DMS53 (cell line): ENCODE data around the gene CFDP1.
"Not testable (repeated sequence)": the region's sequence is repeated elsewhere in the genome, so short reads cannot be mapped to it uniquely, and the experiment has no call there.

Source experiments
- DNase-seq: peaks from one replicate; lab custom pipeline; 2025; lab: John Stamatoyannopoulos, UW

Gene CFDP1

DNA sequence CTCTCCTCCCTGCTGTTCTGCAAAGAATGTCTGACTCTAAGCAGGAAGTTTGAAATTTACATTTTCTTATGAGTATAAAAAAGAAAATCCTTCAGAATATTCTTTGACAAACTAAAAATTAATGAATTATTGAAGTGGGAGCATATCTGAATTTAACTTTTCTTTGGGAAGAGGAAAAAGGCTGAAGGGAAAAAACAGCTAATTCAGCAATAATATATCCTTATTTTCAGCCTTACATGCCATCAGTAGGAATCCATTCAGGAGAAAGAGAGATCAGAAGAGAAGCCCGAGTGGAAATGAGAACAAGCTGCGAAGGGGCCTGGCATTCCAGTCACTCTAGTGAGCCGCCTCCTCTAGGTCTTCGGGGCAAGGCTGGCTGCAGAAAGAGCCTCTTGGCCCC is 140.1 kb downstream of the CFDP1 start:
- DNase-seq: no peak

DNA sequence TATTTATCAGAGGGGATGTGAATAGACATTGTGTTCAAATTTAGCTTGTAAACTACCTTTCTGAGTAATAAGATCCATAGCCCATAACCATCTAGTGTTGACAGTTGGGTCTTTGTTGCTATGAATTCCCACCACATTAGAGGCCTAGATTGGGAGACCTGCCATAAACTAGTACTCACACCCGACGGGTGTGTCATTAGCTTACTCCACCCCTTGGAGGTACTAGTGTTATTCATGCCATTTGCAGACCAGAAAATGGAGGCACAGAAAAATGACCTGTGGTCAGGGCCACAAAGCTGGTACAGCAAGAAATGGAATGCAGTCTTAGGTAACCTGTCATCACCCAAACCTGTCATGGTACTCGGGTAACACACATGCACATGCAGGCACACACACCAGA is 140.6 kb downstream of the CFDP1 start:
- DNase-seq: no peak

DNA sequence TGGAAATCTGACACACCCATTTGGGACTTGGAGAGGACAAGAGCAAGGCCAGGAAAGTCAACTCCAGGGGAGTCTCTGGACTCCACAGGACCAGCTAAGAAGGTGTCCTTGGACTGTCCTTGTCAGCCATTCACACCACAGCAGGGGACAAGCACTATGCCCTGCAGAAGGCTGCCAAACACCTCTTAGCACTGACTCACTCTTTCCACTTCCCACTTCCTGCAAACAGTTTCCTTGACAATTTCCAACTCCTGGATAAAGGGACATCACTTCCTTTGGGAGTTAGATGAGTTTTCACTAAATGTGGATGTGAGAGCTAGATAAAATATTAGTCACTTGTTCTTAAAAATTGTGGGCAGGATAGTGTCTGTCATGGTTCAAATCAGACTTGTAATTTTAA is 144.1 kb downstream of the CFDP1 start:
- peak; percentile 8 for DNase-seq

DNA sequence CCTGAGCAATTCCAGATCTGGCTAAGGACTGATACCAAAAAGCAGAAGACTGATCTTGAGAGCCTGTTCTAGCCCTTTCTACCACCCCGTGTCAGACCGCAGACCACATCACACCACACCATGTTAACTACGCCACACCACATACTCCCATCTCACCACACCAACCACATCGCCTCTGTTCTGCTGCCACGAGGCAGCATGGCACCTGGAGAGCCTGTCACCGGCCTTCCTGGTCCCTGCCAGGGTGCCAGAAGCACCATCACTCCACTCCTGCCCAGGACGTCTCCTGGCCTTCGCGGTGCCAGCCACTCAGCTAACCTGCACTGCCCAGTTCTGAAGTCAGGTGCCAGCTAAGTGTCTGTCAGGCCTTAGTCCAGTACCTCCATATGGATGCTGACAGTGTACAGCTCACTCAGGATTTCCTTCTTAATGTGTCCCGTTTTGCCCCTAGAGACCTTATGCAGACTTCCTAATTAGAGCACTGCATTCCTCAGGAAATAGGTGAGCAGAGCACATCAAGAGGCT is 144.6 kb downstream of the CFDP1 start:
- no peak for DNase-seq

DNA sequence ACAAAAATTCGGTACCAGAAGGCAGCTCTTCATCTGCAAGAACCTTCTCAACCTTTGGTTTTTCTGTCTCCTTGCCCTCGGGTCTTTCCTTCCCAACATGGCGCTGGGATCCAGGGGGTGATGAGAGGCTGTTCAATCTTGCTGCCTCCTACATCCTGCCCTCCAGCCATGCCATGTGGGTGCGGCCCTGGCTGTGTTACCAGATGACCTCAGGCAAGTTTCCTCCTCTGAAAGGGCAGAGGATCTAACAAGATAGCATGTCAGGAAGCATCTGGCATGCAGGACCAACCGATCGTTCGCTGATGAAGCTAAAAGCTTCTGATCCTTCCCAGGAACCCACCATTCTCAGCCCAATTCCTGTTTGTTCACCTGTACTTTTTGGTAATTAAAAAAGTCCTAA is 145.1 kb downstream of the CFDP1 start:
- no peak for DNase-seq

DNA sequence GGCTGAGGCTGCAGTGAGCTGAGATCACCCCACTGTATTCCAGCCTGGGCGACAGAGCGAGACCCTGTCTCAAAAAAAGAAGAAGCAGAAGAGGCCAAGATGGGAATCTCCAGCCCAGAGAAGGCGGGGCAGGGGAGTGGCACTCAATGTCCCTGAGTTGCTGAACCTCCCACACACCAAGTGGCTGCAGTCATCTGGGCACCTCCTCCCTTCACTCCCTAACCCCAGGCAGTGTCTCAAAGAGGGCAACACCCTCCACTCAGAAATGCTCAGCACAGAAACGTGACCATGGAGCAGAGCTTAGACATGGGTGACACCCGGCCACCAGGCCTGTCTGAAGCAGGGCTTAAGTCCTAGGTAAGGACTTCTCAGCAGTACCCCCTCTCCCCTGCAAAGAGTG is 145.6 kb downstream of the CFDP1 start:
- DNase-seq: no peak

DNA sequence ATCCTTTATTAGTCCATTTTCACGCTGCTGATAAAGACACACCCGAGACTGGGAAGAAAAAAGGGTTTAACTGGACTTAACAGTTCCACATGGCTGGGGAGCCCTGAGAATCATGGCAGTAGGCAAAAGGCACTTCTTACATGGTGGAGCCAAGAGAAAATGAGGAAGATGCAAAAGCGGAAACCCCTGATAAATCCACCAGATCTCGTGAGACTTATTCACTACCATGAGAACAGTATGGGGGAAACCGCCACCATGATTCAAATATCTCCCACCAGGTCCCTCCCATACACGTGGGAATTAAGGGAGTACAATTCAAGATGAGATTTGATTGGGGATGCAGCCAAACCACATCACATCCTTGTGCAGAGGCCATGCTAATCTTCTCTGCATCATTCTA is 146.9 kb downstream of the CFDP1 start:
- DNase-seq: no peak

DNA sequence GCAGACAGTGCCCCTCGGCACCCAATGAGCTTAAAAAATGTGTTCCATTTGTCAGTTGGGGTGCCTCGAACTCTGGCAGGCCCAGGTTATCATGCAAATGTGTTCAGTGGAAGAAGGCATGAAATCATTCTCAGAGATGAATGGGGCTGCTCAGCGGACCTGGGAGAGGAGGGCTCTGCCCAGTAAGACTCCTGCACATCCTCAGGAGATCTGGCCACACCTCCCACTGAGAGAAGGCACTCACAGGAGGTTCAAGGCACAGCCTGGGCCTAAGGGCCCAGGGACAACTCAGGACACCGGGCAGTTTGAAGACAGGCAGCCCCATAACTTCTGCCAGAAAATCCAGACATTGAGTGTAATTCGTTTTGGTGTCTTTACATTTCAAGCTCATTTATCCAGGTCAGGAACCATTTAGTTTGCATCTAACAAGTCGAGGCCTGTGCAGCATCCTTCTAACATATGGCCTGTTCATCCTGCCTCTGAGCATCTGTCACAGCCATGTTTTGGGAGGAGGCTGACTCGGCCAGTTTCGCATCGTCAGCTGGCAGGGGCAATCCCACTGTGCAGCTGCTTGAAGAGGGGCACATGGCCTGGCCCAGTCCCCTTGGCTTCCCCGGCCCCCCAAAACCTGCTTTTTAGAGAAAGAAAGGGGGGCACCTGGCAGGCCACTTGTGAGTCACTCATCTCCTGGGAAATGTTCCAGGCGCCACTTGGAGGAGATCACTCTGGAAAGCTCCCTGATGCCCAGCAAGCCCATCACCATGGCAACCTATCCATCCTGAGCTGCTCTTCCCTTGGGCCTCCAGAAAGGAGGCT is 150.6 kb downstream of the CFDP1 start:
- peak; percentile 20 for DNase-seq

DNA sequence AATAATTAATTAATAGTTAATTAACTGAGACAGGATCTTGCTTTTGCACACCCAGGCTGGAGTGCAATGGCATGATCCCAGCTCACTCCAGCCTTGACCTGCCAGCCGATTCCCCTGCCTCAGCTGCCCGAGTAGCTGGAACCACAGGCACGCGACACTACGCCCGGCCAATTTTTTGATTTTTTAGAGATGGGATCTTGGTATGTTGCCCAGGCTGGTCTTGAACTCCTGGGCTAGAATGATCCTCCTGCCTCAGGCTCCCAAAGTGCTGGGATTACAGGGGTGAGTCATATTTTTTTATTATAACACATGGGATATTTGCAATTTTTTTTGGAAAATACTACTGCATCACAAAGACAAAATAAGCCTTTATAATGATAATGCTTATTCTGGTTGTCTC is 151.5 kb downstream of the CFDP1 start:
- no peak for DNase-seq

DNA sequence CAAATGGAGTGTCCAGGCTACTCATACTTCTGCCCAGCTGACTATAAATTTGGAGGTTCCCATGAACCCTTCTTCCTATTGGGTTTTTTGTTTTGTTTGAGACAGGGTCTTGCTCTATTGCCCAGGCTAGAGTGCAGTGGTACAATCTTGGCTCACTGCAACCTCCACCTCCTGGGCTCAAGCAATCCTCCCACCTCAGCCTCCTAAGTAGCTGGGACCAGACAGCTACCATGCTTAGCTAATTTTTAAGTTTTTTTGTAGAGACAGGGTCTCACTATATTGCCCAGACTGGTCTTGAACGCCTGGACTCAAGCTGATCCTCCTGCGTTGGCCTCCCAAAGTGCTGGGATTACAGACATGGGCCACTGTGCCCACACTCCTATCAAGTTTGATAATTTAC is 152.3 kb downstream of the CFDP1 start:
- not testable (repeated sequence) for DNase-seq

DNA sequence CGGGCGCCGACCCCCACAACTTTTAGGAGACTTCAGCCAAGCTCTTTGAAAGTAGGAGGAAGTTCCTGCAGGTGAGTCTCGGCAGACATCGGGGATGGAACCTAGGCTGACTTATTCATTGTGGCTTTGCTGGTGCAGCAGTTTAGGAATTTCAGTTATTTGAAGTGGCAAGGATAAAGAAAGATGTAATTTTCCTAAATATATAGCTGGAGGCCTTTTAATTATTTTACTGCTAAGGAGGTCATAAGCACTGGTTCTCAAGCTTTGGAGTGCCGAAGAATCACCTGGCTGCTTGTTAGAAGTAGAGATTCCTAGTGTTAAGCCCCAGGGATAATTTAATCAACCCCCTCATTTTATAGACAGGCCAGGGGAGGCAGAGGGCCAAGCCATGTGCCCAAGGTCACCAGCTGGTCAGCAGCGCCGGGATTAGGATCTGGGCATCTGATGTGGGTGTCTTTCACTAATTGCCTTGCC is 152.9 kb downstream of the CFDP1 start:
- DNase-seq: no peak

DNA sequence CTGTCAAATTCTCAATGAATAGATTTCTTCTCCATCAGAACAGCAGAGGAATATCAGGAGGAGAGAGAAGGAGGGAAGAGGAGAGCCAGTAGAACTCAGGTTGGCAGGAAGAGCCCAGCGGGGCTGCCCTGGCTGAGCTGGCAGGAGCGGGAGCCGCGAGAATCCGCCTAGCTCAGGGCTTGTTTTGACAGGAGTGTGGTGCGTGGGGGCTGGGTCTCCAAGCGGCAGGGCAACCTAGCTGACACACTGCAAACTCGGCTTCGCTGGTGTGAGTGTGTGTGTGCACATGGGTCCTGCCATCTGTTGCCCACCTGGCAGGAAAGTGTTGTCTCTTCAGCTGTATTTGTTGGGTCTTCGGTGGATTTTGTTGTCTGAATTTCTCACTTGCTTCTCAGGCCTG is 154.0 kb downstream of the CFDP1 start:
- peak; percentile 10 for DNase-seq

DNA sequence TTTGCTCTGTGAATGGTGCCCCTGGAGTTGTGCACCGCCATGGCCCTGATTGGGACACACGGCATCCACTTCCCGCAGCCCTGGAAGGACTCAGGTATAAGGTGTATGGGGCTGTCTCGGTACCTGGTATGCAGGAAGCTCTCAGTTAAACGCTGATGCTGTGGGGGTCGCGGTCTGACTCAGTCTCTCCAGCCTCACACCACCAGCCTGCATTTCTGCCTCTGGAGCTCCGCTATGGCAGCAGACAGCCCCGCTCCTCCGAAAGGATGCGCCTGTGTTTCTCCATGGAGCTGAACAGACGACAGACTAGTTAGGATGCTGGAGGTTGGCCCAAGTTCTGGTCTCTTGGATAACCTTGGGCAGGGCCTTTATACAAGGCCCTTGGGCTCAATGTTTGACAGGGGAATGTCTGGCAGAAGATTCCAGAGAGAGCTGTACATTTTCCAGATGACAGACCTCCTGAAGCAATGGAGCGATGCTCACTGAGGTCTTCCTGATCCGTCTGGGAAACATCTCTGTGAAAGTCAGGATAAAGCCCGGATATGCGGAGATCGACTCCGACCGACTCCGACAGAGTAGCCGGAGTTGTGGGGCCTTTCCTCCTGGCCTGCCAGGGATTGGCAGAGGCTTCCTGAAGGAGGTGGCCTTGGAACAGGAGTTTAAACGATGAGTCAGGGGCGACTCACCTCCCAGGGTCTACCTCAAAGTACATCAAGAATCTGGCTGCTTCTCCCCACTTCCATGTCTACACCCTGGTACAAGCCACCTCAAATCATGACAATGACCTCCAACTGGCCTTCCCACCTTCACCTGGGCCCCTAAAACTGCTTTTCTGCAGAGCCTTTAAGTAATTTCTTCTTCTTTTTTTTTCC is 160.0 kb downstream of the CFDP1 start:
- DNase-seq: no peak

DNA sequence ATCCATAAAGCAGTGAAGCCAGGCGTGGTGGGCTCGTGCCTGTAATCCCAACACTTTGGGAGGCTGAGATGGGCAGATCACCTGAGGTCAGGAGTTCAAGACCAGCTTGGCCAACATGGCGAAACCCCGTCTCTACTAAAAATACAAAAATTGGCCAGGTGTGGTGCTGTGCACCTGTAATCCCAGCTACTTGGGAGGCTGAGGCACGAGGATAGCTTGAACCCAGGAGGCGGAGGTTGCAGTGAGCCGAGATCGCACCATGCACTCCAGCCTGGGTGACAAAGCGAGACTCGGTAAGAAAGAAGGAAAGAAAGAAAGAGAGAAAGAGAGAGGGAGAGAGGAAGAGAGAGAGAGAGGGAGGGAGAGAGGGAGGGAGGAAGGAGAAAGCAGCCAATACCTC is 160.7 kb downstream of the CFDP1 start:
- not testable (repeated sequence) for DNase-seq

DNA sequence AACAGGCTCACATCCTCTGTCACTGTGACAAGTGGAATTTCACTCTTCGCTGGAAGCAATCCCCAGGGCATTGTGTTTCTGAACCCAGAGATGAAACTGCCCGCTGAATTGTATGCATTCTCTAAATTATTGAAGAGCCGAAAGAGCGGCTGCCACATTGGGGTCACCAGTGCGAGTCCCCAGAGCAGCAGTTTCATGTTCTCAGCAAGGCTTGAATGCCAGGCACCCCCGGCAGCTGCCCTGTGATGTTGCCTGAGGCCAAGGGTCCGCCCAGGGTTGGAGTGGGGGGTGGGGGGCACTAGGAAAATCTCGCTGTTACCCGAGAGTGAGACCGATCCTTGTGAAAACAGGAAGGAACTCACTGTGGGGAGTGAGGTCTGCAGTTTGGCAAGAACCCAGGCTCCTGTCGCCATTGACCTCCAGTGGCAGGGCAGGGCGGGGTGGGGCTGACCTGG is 161.2 kb downstream of the CFDP1 start:
- DNase-seq: no peak

DNA sequence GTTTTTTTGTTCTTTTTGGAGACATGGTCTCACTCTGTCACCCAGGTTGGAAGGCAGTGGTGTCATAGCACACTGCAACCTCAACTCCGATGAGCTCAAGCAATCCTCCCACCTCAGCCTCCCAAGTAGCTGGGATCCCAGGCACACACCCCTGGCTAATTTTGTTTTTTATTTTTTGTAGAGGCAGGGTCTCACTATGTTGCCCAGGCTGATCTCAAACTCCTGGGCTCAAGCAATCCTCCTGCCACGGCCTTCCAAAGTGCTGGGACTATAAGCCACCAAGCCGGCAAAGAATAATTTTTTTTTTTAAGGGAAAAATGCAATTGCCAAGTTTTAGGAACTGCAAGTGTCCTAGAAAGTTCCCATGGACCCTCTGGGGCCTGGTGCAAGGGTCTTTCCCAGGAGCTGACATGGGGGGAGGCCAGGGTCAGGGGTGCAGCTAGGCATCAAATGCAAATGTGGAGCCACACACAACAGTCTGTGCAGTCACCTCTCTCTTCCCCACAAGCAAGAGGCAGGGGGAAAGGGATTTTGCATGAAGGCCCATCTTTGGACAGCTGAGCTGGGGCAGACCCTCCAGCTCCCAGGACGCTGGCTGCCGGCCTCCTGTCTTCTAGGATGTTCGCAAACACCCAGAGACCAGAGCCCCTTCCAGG is 161.7 kb downstream of the CFDP1 start:
- DNase-seq: no peak

DNA sequence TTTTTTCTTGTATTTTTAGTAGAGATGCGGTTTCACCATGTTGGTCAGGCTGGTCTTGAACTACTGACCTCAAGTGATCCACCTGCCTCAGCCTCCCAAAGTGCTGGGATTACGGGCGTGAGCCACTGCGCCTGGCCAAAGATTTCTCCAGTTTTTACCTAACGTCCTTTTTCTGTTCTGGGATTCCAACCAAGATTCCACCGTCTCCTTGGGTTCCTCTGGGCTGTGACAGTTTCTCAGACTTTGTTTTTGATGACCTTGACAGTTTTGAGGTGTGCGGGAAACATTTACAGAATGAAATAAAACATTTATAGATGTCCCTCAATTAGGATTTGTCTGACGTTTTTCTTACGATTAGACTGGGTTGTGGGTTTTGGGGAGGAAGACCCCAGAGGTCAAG is 163.9 kb downstream of the CFDP1 start:
- DNase-seq: not testable (repeated sequence)

DNA sequence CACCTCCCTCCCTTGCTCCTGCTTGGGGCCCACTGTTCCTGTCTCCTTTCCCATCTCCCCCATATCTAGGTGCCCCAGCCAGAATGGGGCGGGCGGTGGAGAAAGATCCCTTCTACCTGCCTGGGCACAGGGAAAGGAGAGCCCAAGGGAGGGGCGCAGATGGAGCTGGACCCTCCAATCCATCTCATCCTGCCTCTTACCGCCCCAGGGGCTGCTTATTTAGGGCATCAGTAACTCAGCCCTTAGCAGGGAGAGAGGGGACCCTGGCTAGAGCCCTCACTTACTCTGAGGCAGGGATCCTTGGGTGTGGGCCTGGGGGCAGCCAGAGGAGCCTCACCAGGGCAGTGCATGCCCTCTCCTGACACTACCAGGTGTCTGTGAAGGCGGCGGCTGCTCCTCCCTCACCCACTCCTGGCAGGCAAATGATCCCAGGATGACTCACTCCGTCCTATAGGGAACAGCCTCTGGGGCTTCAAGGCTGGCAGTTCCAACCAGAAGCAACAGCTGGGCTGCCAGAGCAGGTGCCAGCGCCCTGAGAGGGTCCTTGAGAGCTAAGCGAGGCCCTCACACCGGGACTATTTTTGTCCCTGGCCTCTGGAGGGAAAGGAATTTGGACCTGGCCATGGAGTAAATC is 165.6 kb downstream of the CFDP1 start:
- peak; percentile 97 for DNase-seq

DNA sequence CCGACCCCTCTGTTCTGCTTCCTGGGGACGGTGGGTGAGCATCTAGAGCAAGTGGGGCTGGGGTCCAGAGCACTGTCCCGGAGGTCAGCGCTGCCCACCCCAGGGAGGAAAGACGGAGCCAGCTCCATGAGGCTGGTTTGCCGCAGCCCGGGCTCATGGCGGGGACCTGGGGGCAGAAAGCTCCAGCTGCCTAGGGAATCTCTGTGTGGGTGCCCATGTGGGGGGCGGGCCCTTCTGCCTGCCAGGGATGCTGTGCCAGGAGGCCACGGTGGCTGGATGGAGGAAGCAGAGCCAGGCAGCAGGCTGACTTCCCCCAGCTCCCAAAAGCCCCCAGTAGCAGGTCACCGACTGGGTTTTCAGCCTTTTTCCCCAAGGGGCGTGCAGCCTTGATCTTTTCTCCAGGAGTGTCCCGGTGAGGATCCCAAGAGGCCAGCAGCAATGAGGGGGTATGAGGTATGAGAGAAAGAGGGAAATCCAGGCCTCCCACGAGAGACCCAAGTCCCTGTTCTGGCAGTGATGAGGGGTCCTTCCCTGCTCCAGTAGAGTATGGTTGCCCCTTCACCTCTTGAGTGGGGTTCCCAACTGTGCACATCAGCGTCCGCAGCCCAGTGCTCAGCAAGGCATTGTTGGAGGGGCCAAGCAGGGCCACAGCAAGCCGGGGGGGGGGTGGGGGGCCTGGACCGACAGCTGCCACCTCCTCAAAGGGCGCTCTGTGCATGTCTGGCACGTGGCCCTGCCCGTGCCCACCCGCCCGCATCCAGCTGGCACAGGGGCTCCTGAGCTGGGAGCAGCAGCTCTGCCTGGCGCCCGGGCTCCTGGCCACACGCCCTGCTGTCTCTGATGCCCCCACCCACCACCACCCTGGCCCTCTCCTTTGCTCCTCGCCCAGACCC is 166.3 kb downstream of the CFDP1 start:
- peak; percentile 31 for DNase-seq

DNA sequence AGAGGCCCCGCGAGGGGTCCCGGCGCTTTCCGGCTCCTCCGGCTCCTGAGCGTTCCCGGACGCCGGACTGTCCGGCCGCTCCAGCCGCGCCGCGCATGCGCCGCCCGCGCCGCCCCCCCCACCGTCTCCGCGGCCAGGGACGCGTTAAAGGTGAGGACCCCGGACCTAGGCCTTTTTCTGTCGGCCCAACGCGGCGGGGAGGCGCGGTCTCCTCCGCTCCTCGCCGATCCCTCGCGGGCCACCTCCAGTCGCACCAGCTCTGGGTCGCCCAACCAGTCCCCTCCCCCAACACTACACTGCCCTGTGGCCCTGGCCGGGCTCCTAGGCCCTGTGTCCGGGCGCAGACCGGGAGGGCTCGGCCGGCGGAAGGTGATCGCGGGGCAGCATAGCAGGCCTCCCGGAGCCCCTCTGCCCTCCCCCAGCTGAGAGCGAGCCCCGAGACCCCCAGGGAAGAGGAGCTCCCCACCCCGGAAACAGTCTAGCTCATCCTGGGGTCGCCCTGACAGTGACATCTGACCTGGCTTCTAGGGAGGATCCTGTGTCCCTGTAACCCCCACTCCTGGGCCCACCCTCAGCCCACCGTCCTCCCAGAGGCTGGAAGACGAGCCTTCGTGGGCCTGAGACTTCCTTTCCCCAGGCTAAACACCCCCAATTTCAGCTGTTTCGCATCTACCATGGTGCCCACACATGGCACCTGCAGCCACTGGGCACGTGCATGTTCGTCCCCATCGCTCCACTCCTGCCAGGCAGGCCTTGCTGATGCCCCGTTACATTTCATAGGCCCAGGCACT is 167.2 kb downstream of the CFDP1 start:
- DNase-seq: peak; percentile 88
